Spleen (tissue), 7 donors: ENCODE data around the gene RPTOR.

ENCODE experiments used
- CTCF ChIP-seq, 11 experiments: fragments of 200-600 bp in 7 of 11; fragments of 450-650 bp in 4 of 11; sonication (generic) in 4 of 11; IDR thresholded peaks in 8 of 11; conservative IDR thresholded peaks in 3 of 11; 1 replicate in 7 of 11; 2 replicates in 4 of 11; pipeline versions ENCODE4 v1.4.0 to v1.8.0; 2016 to 2021; ENCODE audit warnings: antibody characterized with exemption in 11 of 11, inconsistent platforms in 4 of 11, mild to moderate bottlenecking in 1 of 11
- POLR2A ChIP-seq, 3 donors: fragments of 450-650 bp; IDR thresholded peaks; one replicate each; pipeline ENCODE4 v1.5.1; 2017; ENCODE audit warnings: antibody characterized with exemption in 3 of 3, mild to moderate bottlenecking in 1 of 3
- POLR2AphosphoS5 ChIP-seq, 3 donors: sonication (generic); formaldehyde crosslinking; IDR thresholded peaks; one replicate each; pipeline ENCODE4 v1.5.1; 2017; ENCODE audit warnings: antibody characterized with exemption in 3 of 3
- donor health status: DM: no; HTN: no; CAD: no; lungs with moderate emphysema.
- donor health status: DM: no; HTN: no; CAD: no.
- donor health status: DM: no; HTN: no; CAD: no.

- TF ChIP-seq CTCF (IDR thresholded peaks at IDR 0.05 in 8 of 11, conservative IDR thresholded peaks at IDR 0.05 in 3 of 11) = no peak
- TF ChIP-seq POLR2AphosphoS5 (IDR thresholded peaks at IDR 0.05) = no peak
- no peak for TF ChIP-seq POLR2A (IDR thresholded peaks at IDR 0.05)
Measured at GRCh38 chr17:80851277-80851925, 306.8 kb downstream of the RPTOR start.
